Panc1 (cell line): Measurements from ENCODE around the gene KRTAP2-3. TPM values are rescaled to one million over a fixed set of nuclear protein-coding genes. Genes with fewer than 3 reads are reported as not detected.
"Not testable (repeated sequence)": the region's sequence is repeated elsewhere in the genome, so short reads cannot be mapped to it uniquely, and the experiment has no call there.

Experiments used
- ATAC-seq: fragments of 200-7000 bp; cut with Tn5 transposase; 2 replicates; pipeline ENCODE4 v1.9.1; 2020; ENCODE audit warnings: mild to moderate bottlenecking, moderate library complexity
- BruUV-seq: library from RNA; stranded (reverse); fragments of 400-500 nt; replicated peaks from 2 replicates; lab custom pipeline; 2021; lab: Mats Ljungman, UMichigan
- CTCF ChIA-PET: fragments of 300-600 bp; sonication (Branson Sonifier 250); formaldehyde crosslinking; loops from one replicate; lab custom pipeline; 2022; ENCODE audit warnings: antibody characterized with exemption; lab: Charles Lee
- POLR2A ChIA-PET: fragments of 300-600 bp; sonication (Branson Sonifier 250); formaldehyde crosslinking; loops from one replicate; lab custom pipeline; 2022; ENCODE audit warnings: antibody characterized with exemption; lab: Charles Lee
- DNase-seq: peaks from one replicate; pipeline ENCODE4 v3.0.0-alpha.2; 2010; ENCODE audit warnings: low read depth, low spot score
- H3K27ac ChIP-seq: 2 replicates; pipeline ENCODE4 v1.5.1; 2011; ENCODE audit warnings: mild to moderate bottlenecking, low read length, inconsistent platforms
- H3K27me3 ChIP-seq: fragments of 200-500 bp; sonication (Bioruptor generic); 2 replicates; pipeline ENCODE4 v1.6.0; 2014; ENCODE audit warnings: low read length, inconsistent platforms; ENCODE audit not compliant: control insufficient read depth, insufficient read depth
- H3K36me3 ChIP-seq: fragments of 200-500 bp; sonication (Bioruptor generic); 2 replicates; pipeline ENCODE4 v1.5.1; 2014; ENCODE audit warnings: inconsistent platforms, mild to moderate bottlenecking, low read length, moderate library complexity; ENCODE audit not compliant: control insufficient read depth, insufficient read depth
- H3K4me1 ChIP-seq: 2 replicates; pipeline ENCODE4 v1.5.1; 2011; ENCODE audit warnings: inconsistent platforms, mild to moderate bottlenecking, low read length, moderate library complexity; ENCODE audit not compliant: control insufficient read depth, insufficient read depth
- H3K4me3 ChIP-seq, 2 experiments: 2 replicates each; pipeline ENCODE4 v1.5.1; 2011 to 2012; ENCODE audit warnings: low read depth in 2 of 2, low read length in 2 of 2, mild to moderate bottlenecking in 2 of 2, inconsistent platforms in 1 of 2, moderate library complexity in 1 of 2
- H3K9me3 ChIP-seq: fragments of 200-500 bp; sonication (Bioruptor generic); 2 replicates; pipeline ENCODE4 v1.5.1; 2014; ENCODE audit warnings: low read depth, mild to moderate bottlenecking, inconsistent platforms, low read length, moderate library complexity; ENCODE audit not compliant: control insufficient read depth, insufficient read depth
- POLR2AphosphoS5 ChIP-seq: IDR thresholded peaks from 2 replicates; pipeline ENCODE4 v1.6.1; 2012; ENCODE audit warnings: mild to moderate bottlenecking, low read depth, low read length, moderate library complexity
- SIN3A ChIP-seq: IDR thresholded peaks from 2 replicates; pipeline ENCODE4 v1.6.1; 2012; ENCODE audit warnings: low read depth, mild to moderate bottlenecking, low read length, moderate library complexity, borderline replicate concordance; ENCODE audit not compliant: insufficient read depth
- TCF7L2 ChIP-seq: IDR thresholded peaks from 2 replicates; pipeline ENCODE4 v1.6.1; 2011; ENCODE audit warnings: mild to moderate bottlenecking, low read depth, low read length, inconsistent platforms
- in situ Hi-C: cut with HindIII; loops from 2 replicates; pipeline ENCODE4 v1.10.0; 2016; ENCODE audit warnings: low sequenced_read_pairs, low pct_unique_long_range_greater_than_20kb
- intact Hi-C: fragments of 100-400 bp; cut with micrococcal nuclease; formaldehyde crosslinking; loops from one replicate; pipeline ENCODE4 v1.10.0; 2022; ENCODE audit not compliant: unreplicated experiment
- total RNA-seq: library from RNA; stranded (reverse); gene quantifications from one replicate; pipeline ENCODE4 v1.2.1, GENCODE V29; 2021; ENCODE audit not compliant: unreplicated experiment
- TF ChIP-seq, protein P1 (sequence below), 2 experiments: IDR thresholded peaks; 2 replicates each; pipeline ENCODE4 v1.6.1; 2011 to 2012; ENCODE audit warnings: low read depth in 2 of 2, control low read depth in 1 of 2, low read length in 1 of 2, mild to moderate bottlenecking in 1 of 2, moderate library complexity in 1 of 2; ENCODE audit not compliant: insufficient read depth in 1 of 2
- TF ChIP-seq, protein P2 (sequence below): fragments of 450-650 bp; IDR thresholded peaks from 2 replicates; pipeline ENCODE4 v1.5.1; 2017; ENCODE audit warnings: mild to moderate bottlenecking

Gene KRTAP2-3
- total RNA-seq, 1 experiment from 2014 or later = not detected

DNA sequence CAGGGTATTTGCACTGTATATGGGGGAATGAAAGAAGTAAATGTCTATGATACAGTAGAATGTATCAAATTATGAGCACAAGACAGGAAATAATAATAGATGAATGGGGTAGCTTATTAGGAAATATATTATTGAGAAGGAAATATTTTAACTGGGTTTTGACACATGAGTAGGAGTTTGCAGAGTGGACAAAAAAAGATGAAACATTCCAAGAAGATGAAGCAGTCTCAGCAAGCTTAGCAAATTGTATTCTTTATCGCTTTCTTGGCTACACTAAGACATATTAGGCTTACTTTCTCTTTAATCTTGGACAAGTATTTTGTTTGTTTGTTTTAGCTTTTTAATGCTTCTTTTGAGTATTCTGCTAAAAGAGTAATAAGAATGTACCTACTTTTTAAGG is 44.0 kb upstream of the KRTAP2-3 start:
- intact Hi-C loops = loop anchor here (5.0 kb wide), 1 partner anchor 378 kb away; the partner anchor contains the start of gene KRT35
- CTCF ChIA-PET = no interaction called here
- Histone ChIP-seq H3K27me3 (no peaks in the 10 kb centered on the region), H3K36me3 (no peaks in the 10 kb centered on the region), H3K4me1 (no peaks in the 10 kb centered on the region), H3K27ac (no peak overlapping the region), H3K4me3 (no peak overlapping the region), H3K9me3 (no peaks in the 10 kb centered on the region)
- ATAC-seq (no peak), DNase-seq (no peak)
- POLR2A ChIA-PET = interaction anchor here (0.6 kb wide), 1 partner anchor 654 kb away, joined by 3 read pairs; no protein-coding TSS in a partner anchor
- BruUV-seq = no TSS peak
- in situ Hi-C loops = no loop called here
- TF ChIP-seq POLR2AphosphoS5 = no peak
- TF ChIP-seq TCF7L2 = no peak
- TF ChIP-seq, protein P1, sequence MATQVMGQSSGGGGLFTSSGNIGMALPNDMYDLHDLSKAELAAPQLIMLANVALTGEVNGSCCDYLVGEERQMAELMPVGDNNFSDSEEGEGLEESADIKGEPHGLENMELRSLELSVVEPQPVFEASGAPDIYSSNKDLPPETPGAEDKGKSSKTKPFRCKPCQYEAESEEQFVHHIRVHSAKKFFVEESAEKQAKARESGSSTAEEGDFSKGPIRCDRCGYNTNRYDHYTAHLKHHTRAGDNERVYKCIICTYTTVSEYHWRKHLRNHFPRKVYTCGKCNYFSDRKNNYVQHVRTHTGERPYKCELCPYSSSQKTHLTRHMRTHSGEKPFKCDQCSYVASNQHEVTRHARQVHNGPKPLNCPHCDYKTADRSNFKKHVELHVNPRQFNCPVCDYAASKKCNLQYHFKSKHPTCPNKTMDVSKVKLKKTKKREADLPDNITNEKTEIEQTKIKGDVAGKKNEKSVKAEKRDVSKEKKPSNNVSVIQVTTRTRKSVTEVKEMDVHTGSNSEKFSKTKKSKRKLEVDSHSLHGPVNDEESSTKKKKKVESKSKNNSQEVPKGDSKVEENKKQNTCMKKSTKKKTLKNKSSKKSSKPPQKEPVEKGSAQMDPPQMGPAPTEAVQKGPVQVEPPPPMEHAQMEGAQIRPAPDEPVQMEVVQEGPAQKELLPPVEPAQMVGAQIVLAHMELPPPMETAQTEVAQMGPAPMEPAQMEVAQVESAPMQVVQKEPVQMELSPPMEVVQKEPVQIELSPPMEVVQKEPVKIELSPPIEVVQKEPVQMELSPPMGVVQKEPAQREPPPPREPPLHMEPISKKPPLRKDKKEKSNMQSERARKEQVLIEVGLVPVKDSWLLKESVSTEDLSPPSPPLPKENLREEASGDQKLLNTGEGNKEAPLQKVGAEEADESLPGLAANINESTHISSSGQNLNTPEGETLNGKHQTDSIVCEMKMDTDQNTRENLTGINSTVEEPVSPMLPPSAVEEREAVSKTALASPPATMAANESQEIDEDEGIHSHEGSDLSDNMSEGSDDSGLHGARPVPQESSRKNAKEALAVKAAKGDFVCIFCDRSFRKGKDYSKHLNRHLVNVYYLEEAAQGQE (IDR thresholded peaks at IDR 0.05; ENCODE audit: insufficient read depth in 1 of 2, low read depth in 2 of 2, low read length in 1 of 2) = no peak
- TF ChIP-seq, protein P2, sequence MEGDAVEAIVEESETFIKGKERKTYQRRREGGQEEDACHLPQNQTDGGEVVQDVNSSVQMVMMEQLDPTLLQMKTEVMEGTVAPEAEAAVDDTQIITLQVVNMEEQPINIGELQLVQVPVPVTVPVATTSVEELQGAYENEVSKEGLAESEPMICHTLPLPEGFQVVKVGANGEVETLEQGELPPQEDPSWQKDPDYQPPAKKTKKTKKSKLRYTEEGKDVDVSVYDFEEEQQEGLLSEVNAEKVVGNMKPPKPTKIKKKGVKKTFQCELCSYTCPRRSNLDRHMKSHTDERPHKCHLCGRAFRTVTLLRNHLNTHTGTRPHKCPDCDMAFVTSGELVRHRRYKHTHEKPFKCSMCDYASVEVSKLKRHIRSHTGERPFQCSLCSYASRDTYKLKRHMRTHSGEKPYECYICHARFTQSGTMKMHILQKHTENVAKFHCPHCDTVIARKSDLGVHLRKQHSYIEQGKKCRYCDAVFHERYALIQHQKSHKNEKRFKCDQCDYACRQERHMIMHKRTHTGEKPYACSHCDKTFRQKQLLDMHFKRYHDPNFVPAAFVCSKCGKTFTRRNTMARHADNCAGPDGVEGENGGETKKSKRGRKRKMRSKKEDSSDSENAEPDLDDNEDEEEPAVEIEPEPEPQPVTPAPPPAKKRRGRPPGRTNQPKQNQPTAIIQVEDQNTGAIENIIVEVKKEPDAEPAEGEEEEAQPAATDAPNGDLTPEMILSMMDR = no peak
- no peak for TF ChIP-seq SIN3A

DNA sequence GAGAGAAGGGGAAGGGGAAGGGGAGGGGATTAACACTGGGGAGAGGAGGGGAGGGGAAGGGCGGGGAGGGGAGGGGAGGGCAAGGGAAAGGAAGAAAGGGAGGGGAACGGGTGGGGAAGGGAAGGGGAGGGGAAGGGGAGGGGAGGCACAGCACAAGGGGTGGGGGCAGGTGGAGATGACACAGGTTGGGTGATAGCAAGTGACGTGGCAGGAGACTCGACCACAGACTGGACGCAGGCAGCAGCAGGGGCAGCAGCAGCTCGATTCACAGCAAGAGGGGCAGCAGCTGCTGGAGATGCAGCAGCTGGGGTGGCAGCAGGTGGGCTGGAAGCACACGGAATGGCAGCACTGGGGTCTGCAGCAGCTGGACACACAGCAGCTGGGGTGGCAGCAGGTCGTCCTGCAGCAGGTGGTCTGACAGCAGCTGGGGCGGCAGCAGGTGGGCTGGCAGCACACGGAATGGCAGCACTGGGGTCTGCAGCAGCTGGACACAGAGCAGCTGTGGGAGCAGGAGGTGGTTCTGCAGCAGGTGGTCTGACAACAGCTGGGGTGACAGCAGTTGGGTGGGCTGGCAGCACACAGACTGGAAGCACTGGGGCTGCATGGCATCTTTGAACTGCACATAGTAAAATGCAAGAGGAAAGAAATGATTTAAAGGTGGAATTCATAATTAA is 41.8 kb upstream of the KRTAP2-3 start, which contains the start of gene KRTAP4-16:
KRTAP4-16 (minus strand) TSS at position 624 of the 674 bp plus-strand sequence; CDS start at position 624, 0 bp downstream.
- ChIA-PET POLR2A (interaction anchor here (0.6 kb wide), 1 partner anchor 12 kb away, joined by 3 read pairs; no protein-coding TSS in a partner anchor), CTCF (no interaction called here)
- Histone ChIP-seq H3K9me3 (no peaks in the 10 kb centered on the region), H3K4me3 (no peak within 1 kb of the TSS), H3K4me1 (no peaks in the 10 kb centered on the region), H3K27me3 (no peaks in the 10 kb centered on the region), H3K36me3 (no peaks in the 10 kb centered on the region), H3K27ac (no peak within 1 kb of the TSS)
- no TSS peak for BruUV-seq
- no peak for ATAC-seq
- TF ChIP-seq, protein P1 (IDR thresholded peaks at IDR 0.05; ENCODE audit: insufficient read depth in 1 of 2, low read depth in 2 of 2, low read length in 1 of 2) = no peak
- TF ChIP-seq, protein P2 = no peak
- no peak for TF ChIP-seq SIN3A
- TF ChIP-seq POLR2AphosphoS5 = no peak
- TF ChIP-seq TCF7L2 = no peak
- DNase-seq = no peak
- intact Hi-C loops = loop anchor here (5.0 kb wide), 1 partner anchor 381 kb away; the partner anchor contains the start of gene KRT35
- in situ Hi-C loops = no loop called here

DNA sequence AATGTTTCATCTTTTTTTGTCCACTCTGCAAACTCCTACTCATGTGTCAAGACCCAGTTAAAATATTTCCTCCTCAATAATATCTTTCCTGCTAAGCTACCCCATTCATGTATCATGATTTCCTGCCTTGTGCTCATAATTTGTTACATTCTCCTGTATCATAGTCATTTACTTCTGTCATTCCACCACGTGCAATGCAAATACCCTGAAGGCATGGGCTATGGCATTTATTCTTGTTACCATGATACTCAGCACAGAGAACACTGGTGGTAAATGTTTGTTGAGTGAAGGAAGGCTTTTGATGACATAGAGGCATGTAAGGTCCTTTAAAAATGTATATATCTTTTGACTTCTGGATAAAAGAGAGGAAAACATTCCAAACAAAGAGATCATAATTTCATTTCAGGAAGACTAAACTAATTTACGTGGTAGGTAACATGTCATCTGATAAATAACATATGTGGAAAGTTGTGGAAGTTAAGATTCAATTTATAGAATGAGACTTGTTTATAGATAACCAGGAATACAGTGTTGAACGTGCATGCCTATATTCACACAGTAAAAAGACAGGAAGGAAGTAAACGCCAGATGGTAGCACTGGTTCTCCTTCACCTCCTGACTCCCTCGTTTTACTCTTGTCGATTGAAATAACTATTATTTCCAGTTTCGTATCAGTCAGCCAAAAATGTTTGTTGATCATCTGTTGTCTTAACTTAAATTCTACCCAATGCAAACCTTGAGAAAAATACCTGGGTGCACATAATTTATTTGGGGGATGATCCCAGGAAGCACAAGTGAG is 40.0 kb upstream of the KRTAP2-3 start:
- H3K27me3 ChIP-seq, H3K9me3 ChIP-seq, H3K36me3 ChIP-seq, POLR2A ChIA-PET, CTCF ChIA-PET, H3K4me1 ChIP-seq, H3K4me3 ChIP-seq, in situ Hi-C loops, BruUV-seq, H3K27ac ChIP-seq: not testable (repeated sequence)
- DNase-seq (peak; percentile 20), ATAC-seq (peak; percentile 77)
- intact Hi-C loops = loop anchor here (5.0 kb wide), 1 partner anchor 382 kb away; the partner anchor contains the start of gene KRT35
